CD14-positive monocyte (primary cell): ENCODE results near the gene PRKCQ. TPM values are rescaled to one million over a fixed set of nuclear protein-coding genes. Genes with fewer than 3 reads are reported as not detected.

ENCODE experiments used
- DNase-seq, 3 donors: peaks; one replicate each; pipeline ENCODE4 v3.0.0-alpha.2; 2011 to 2022
- H2AFZ ChIP-seq: 2 replicates; pipeline ENCODE4 v1.6.0; 2012; ENCODE audit warnings: mild to moderate bottlenecking, low read depth, low read length, inconsistent platforms; ENCODE audit not compliant: insufficient read depth, poor library complexity, severe bottlenecking
- H3K27ac ChIP-seq, 2 donors: 1 replicate in 1 of 2; 2 replicates in 1 of 2; pipeline ENCODE4 v1.5.1; 2012 to 2013; ENCODE audit warnings: low read length in 2 of 2, control low read depth in 1 of 2, inconsistent platforms in 1 of 2, low read depth in 1 of 2, mild to moderate bottlenecking in 1 of 2
- H3K27me3 ChIP-seq, 2 donors: one replicate each; pipeline versions ENCODE4 v1.6.0 to v1.6.1; 2011 to 2013; ENCODE audit warnings: low read length in 2 of 2; ENCODE audit not compliant: control insufficient read depth in 2 of 2, insufficient read depth in 2 of 2
- H3K36me3 ChIP-seq, 2 donors: replicated peaks in 1 of 2; 1 replicate in 1 of 2; 2 replicates in 1 of 2; pipeline versions ENCODE4 v1.5.1 to v1.6.1; 2012 to 2013; ENCODE audit warnings: low read length in 2 of 2, control low read depth in 1 of 2, inconsistent platforms in 1 of 2, mild to moderate bottlenecking in 1 of 2; ENCODE audit not compliant: insufficient read depth in 2 of 2, control insufficient read depth in 1 of 2
- H3K4me1 ChIP-seq, 2 donors: 1 replicate in 1 of 2; 2 replicates in 1 of 2; pipeline versions ENCODE4 v1.5.1 to v1.6.1; 2012 to 2013; ENCODE audit warnings: low read length in 2 of 2, control low read depth in 1 of 2, inconsistent platforms in 1 of 2, mild to moderate bottlenecking in 1 of 2, moderate library complexity in 1 of 2; ENCODE audit not compliant: insufficient read depth in 2 of 2, control insufficient read depth in 1 of 2
- H3K4me2 ChIP-seq: replicated peaks from 2 replicates; pipeline ENCODE3; 2012; ENCODE audit warnings: low read length, moderate library complexity, mild to moderate bottlenecking; ENCODE audit not compliant: poor library complexity, severe bottlenecking; ENCODE audit errors: extremely low read depth
- H3K4me3 ChIP-seq, 3 experiments: fragments of 200-600 bp in 1 of 3; sonication (generic) in 1 of 3; replicated peaks in 1 of 3; 1 replicate in 2 of 3; 2 replicates in 1 of 3; pipeline ENCODE4 v1.5.1; 2011 to 2013; ENCODE audit warnings: low read length in 3 of 3, mild to moderate bottlenecking in 3 of 3, control low read depth in 2 of 3, low read depth in 2 of 3, inconsistent platforms in 1 of 3, moderate library complexity in 1 of 3
- H3K79me2 ChIP-seq: 2 replicates; pipeline ENCODE4 v1.6.0; 2012; ENCODE audit warnings: mild to moderate bottlenecking, control low read depth, inconsistent platforms, low read length, moderate library complexity; ENCODE audit not compliant: insufficient read depth
- H3K9ac ChIP-seq: 2 replicates; pipeline ENCODE4 v1.6.0; 2017; ENCODE audit warnings: low read length, mild to moderate bottlenecking; ENCODE audit not compliant: insufficient read depth, poor library complexity, severe bottlenecking
- H3K9me3 ChIP-seq, 2 donors: replicated peaks in 1 of 2; 1 replicate in 1 of 2; 2 replicates in 1 of 2; pipeline versions ENCODE4 v1.5.1 to v1.6.1; 2012 to 2013; ENCODE audit warnings: low read length in 2 of 2, control low read depth in 1 of 2; ENCODE audit not compliant: control insufficient read depth in 1 of 2, insufficient read depth in 1 of 2
- H4K20me1 ChIP-seq: 2 replicates; pipeline ENCODE4 v1.6.0; 2012; ENCODE audit warnings: mild to moderate bottlenecking, low read length, control low read depth, moderate library complexity; ENCODE audit not compliant: insufficient read depth
- H3K27ac Mint-ChIP-seq, 7 donors: one replicate each; pipeline ENCODE4 v1.8.0; 2020; ENCODE audit warnings: mild to moderate bottlenecking in 7 of 7, mixed read lengths in 7 of 7, moderate library complexity in 6 of 7, inconsistent platforms in 2 of 7
- H3K27me3 Mint-ChIP-seq, 3 donors: one replicate each; pipeline ENCODE4 v1.8.0; 2021 to 2022; ENCODE audit warnings: low read depth in 3 of 3, mild to moderate bottlenecking in 3 of 3, mixed read lengths in 3 of 3, moderate library complexity in 3 of 3, inconsistent platforms in 1 of 3
- H3K36me3 Mint-ChIP-seq, 2 donors: one replicate each; pipeline ENCODE4 v1.8.0; 2020; ENCODE audit warnings: mixed read lengths in 2 of 2, inconsistent platforms in 1 of 2, mild to moderate bottlenecking in 1 of 2
- H3K4me1 Mint-ChIP-seq: one replicate; pipeline ENCODE4 v1.8.0; 2020; ENCODE audit warnings: mild to moderate bottlenecking, mixed read lengths
- H3K4me3 Mint-ChIP-seq, 2 donors: one replicate each; pipeline ENCODE4 v1.8.0; 2020; ENCODE audit warnings: mild to moderate bottlenecking in 2 of 2, mixed read lengths in 2 of 2, moderate library complexity in 1 of 2
- H3K9me3 Mint-ChIP-seq, 7 donors: one replicate each; pipeline ENCODE4 v1.8.0; 2020 to 2022; ENCODE audit warnings: mixed read lengths in 7 of 7, mild to moderate bottlenecking in 6 of 7, moderate library complexity in 6 of 7, inconsistent platforms in 2 of 7
- CTCF ChIP-seq: fragments of 200-600 bp; IDR thresholded peaks from one replicate; pipeline ENCODE4 v1.8.0; 2022; ENCODE audit warnings: antibody characterized with exemption, mild to moderate bottlenecking
- WGBS: methylation state at CpG from one replicate; pipeline ENCODE4 v1.1.5; 2013; ENCODE audit warnings: missing lambda C conversion rate; ENCODE audit not compliant: insufficient coverage; 5-methylcytosine and 5-hydroxymethylcytosine counted together
- intact Hi-C, 2 donors: fragments of 100-400 bp; cut with micrococcal nuclease; formaldehyde crosslinking; loops; one replicate each; pipeline versions ENCODE4 v1.15.0 to v1.15.1; 2023
- polyA plus RNA-seq, 3 donors: library from polyadenylated mRNA; depleted of rRNA in 1 of 3; unstranded in 2 of 3; stranded (reverse) in 1 of 3; fragments of 300-500 nt in 2 of 3; fragments of >200 nt in 1 of 3; fragmentation: Illumina TruSeq in 2 of 3; gene quantifications; 1 replicate in 2 of 3; 2 replicates in 1 of 3; pipeline ENCODE4 v1.2.3, GENCODE V29; 2012 to 2021

Gene PRKCQ
- polyA plus RNA-seq, 3 donors = 0.01 to 0.29 (median 0.09) TPM

- no peaks in the 10 kb centered on the region for H3K27me3 Mint-ChIP-seq
- no peak for DNase-seq
- Histone ChIP-seq H3K4me2 (no peak overlapping the region), H3K27ac (no peak overlapping the region), H3K4me3 (no peak overlapping the region), H3K79me2 (no peaks in the 10 kb centered on the region), H3K4me1 (peaks cover 10 to 25% of the 10 kb centered on the region in 2 donors), H3K36me3 (no peaks in the 10 kb centered on the region), H2AFZ (no peak overlapping the region), H3K9ac (no peak overlapping the region), H3K9me3 (no peaks in the 10 kb centered on the region), H3K27me3 (no peaks in the 10 kb centered on the region), H4K20me1 (no peaks in the 10 kb centered on the region)
- H3K27ac Mint-ChIP-seq = peak overlapping the region in 2 of 7 donors; percentile 9 to 34
- TF ChIP-seq CTCF = no peak
- no peak overlapping the region for H3K4me3 Mint-ChIP-seq
- H3K4me1 Mint-ChIP-seq = peaks cover 2% of the 10 kb centered on the region
- peaks cover 0 to 1% of the 10 kb centered on the region in 2 donors for H3K36me3 Mint-ChIP-seq
- intact Hi-C loops = no loop called here
- no peaks in the 10 kb centered on the region for H3K9me3 Mint-ChIP-seq
- WGBS = 73% methylated on average over 3 of the region's 4 CpGs
Observed at GRCh38 chr10:6490614-6491013, 89.5 kb downstream of the PRKCQ start.

DNA sequence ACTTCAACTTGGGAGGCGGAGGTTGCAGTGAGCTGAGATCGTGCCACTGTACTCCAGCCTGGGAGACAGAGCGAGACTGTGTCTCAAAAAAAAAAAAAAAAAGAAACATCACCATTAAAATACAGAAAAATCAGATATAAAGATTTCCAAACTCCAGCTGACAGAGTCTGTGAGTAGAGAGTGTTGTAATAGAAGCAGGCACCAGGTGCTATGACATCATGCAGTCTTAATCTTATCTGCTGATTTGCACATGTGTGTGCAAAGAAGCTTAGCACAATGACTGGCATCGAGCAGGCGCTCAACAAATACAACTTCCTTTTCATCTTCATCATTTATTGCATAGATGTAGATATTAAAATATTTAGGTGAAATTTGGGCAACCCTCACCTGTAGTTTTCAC lies 92.2 kb downstream of the PRKCQ start:
- Mint-ChIP-seq H3K4me3 (no peak overlapping the region), H3K9me3 (no peaks in the 10 kb centered on the region), H3K27ac (no peak overlapping the region)

More for the DNA sequence above, 92.2 kb downstream of the PRKCQ start:
- Histone ChIP-seq H3K4me1 (peaks cover 4 to 5% of the 10 kb centered on the region in 2 donors), H2AFZ (no peak overlapping the region), H3K36me3 (no peaks in the 10 kb centered on the region), H3K79me2 (no peaks in the 10 kb centered on the region), H3K4me2 (no peak overlapping the region), H3K27ac (no peak overlapping the region), H4K20me1 (no peaks in the 10 kb centered on the region), H3K9me3 (no peaks in the 10 kb centered on the region), H3K9ac (no peak overlapping the region), H3K27me3 (no peaks in the 10 kb centered on the region), H3K4me3 (no peak overlapping the region)
- intact Hi-C loops = no loop called here
- WGBS = 100% methylated on average over 1 of the region's 5 CpGs
- Mint-ChIP-seq H3K36me3 (peaks cover 0 to 1% of the 10 kb centered on the region in 2 donors), H3K27me3 (no peaks in the 10 kb centered on the region), H3K4me1 (peaks cover 8% of the 10 kb centered on the region)
- no peak for DNase-seq
- TF ChIP-seq CTCF = no peak
